ENCODE data around the gene IFI44L.

DNA sequence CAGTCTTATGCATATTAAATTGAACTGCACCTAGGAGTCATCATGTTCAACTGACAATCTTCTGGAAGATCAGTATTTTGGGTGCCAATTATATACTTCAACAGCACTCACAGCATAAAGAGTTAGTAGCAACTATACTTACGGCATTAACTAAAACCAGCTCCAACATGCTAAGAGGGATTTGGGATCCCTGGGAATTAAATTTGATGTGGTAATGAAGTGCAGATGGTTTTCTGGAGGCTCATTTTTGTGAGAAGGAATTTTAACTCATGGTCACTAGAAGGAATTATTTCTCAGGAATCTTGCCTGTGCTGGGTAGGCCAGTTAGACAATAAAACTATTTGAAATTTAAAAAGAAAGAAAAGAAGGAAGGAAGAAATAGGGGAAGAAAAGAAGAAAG lies 47.7 kb downstream of the IFI44L start:
- no peak for TF ChIP-seq CEBPB (IDR thresholded peaks at IDR 0.05; ENCODE audit: low read depth)
- TF ChIP-seq, protein P1, sequence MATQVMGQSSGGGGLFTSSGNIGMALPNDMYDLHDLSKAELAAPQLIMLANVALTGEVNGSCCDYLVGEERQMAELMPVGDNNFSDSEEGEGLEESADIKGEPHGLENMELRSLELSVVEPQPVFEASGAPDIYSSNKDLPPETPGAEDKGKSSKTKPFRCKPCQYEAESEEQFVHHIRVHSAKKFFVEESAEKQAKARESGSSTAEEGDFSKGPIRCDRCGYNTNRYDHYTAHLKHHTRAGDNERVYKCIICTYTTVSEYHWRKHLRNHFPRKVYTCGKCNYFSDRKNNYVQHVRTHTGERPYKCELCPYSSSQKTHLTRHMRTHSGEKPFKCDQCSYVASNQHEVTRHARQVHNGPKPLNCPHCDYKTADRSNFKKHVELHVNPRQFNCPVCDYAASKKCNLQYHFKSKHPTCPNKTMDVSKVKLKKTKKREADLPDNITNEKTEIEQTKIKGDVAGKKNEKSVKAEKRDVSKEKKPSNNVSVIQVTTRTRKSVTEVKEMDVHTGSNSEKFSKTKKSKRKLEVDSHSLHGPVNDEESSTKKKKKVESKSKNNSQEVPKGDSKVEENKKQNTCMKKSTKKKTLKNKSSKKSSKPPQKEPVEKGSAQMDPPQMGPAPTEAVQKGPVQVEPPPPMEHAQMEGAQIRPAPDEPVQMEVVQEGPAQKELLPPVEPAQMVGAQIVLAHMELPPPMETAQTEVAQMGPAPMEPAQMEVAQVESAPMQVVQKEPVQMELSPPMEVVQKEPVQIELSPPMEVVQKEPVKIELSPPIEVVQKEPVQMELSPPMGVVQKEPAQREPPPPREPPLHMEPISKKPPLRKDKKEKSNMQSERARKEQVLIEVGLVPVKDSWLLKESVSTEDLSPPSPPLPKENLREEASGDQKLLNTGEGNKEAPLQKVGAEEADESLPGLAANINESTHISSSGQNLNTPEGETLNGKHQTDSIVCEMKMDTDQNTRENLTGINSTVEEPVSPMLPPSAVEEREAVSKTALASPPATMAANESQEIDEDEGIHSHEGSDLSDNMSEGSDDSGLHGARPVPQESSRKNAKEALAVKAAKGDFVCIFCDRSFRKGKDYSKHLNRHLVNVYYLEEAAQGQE (IDR thresholded peaks at IDR 0.05; ENCODE audit: low read depth): no peak

Data from HCT116 (cell line).